NCI-H526 (cell line): ENCODE measurements around the gene KRT4.

Source experiments
- DNase-seq, 2 experiments: peaks; one replicate each; lab custom pipeline; 2025; lab: John Stamatoyannopoulos, UW

Gene KRT4

GRCh38 chr12:52836491-52837412 lies 22.8 kb upstream of the KRT4 start:
- DNase-seq, result no peak

- DNase-seq, result no peak
Measured at GRCh38 chr12:52836042-52836466, 22.1 kb upstream of the KRT4 start.

- no peak for DNase-seq
Measured at GRCh38 chr12:52835271-52836041, 21.5 kb upstream of the KRT4 start.

- no peak for DNase-seq
Measured at GRCh38 chr12:52834727-52835001, 20.7 kb upstream of the KRT4 start.

- no peak for DNase-seq
Measured at GRCh38 chr12:52833922-52834726, 20.2 kb upstream of the KRT4 start, which contains the start of gene KRT79. Gene KRT79 (minus strand): TSS chr12:52834311. CDS start chr12:52834260, 51 bp downstream.

- DNase-seq, result no peak
Measured at GRCh38 chr12:52832985-52833905, 19.3 kb upstream of the KRT4 start.

- no peak for DNase-seq
Measured at GRCh38 chr12:52832451-52832850, 18.5 kb upstream of the KRT4 start.

- no peak for DNase-seq
Measured at GRCh38 chr12:52831251-52831650, 17.3 kb upstream of the KRT4 start.

- no peak for DNase-seq
Measured at GRCh38 chr12:52829986-52830770, 16.3 kb upstream of the KRT4 start.

GRCh38 chr12:52828591-52829021 lies 14.7 kb upstream of the KRT4 start:
- DNase-seq, result no peak

GRCh38 chr12:52828156-52828555 lies 14.2 kb upstream of the KRT4 start:
- DNase-seq, result no peak

GRCh38 chr12:52827499-52828090 lies 13.7 kb upstream of the KRT4 start:
- no peak for DNase-seq

- no peak for DNase-seq
Measured at GRCh38 chr12:52826611-52827498, 12.9 kb upstream of the KRT4 start.

GRCh38 chr12:52825961-52826360 lies 12.0 kb upstream of the KRT4 start:
- no peak for DNase-seq

- no peak for DNase-seq
Measured at GRCh38 chr12:52824741-52825410, 11.0 kb upstream of the KRT4 start.

- DNase-seq, result no peak
Measured at GRCh38 chr12:52823761-52824450, 10.0 kb upstream of the KRT4 start.

GRCh38 chr12:52822771-52823510 lies 9.0 kb upstream of the KRT4 start:
- no peak for DNase-seq
